K562 (cell line): ENCODE results near the gene ATP2A2.

ENCODE experiments used
- COPS2 ChIP-seq: fragments of 450-650 bp; conservative IDR thresholded peaks from 2 replicates; pipeline ENCODE4 v1.6.1; 2016; ENCODE audit warnings: mild to moderate bottlenecking, moderate library complexity
- HBP1 ChIP-seq: fragments of 450-650 bp; formaldehyde crosslinking; IDR thresholded peaks from 2 replicates; pipeline ENCODE4 v1.4.0; 2022; ENCODE audit warnings: missing genetic modification characterization
- JUNB ChIP-seq: fragments of 450-650 bp; formaldehyde crosslinking; conservative IDR thresholded peaks from 2 replicates; pipeline ENCODE4 v1.4.0; 2020; ENCODE audit warnings: mild to moderate bottlenecking
- POLR2A ChIP-seq: fragments of 450-650 bp; conservative IDR thresholded peaks from 2 replicates; pipeline ENCODE4 v1.6.1; 2016
- PTTG1 ChIP-seq: fragments of 450-650 bp; IDR thresholded peaks from 2 replicates; pipeline ENCODE4 v1.6.1; 2016; ENCODE audit warnings: low read depth, mild to moderate bottlenecking, missing genetic modification characterization, missing compliant biosample characterization
- SREBF1 ChIP-seq: fragments of 150-350 bp; IDR thresholded peaks from 2 replicates; pipeline ENCODE4 v1.6.1; 2014; ENCODE audit warnings: antibody characterized with exemption, low read depth, low read length, borderline replicate concordance
- TCF7L2 ChIP-seq: fragments of 150-350 bp; IDR thresholded peaks from 2 replicates; pipeline ENCODE4 v1.6.1; 2016; ENCODE audit warnings: low read depth, mild to moderate bottlenecking, low read length, moderate library complexity
- ZNF507 ChIP-seq: conservative IDR thresholded peaks from 2 replicates; pipeline ENCODE4 v1.6.1; 2017; ENCODE audit warnings: missing genetic modification characterization, missing compliant biosample characterization
- TF ChIP-seq, protein P1 (sequence below), 3 experiments: IDR thresholded peaks in 2 of 3; conservative IDR thresholded peaks in 1 of 3; 2 replicates each; pipeline ENCODE4 v1.5.1; 2011 to 2012; ENCODE audit warnings: low read length in 3 of 3, mild to moderate bottlenecking in 3 of 3, control low read depth in 2 of 3, improper control_type of control experiment in 1 of 3, inconsistent platforms in 1 of 3, low read depth in 1 of 3, mixed read lengths in 1 of 3, moderate library complexity in 1 of 3; ENCODE audit not compliant: insufficient read depth in 2 of 3
- TF ChIP-seq, protein P2 (sequence below): sonication (generic); formaldehyde crosslinking; IDR thresholded peaks from 2 replicates; pipeline ENCODE4 v1.8.1; 2023; ENCODE audit warnings: mild to moderate bottlenecking, missing genetic modification reagents

GRCh38 chr12:110284597-110284996 is 3.5 kb downstream of the ATP2A2 start:
- TF ChIP-seq, protein P1, sequence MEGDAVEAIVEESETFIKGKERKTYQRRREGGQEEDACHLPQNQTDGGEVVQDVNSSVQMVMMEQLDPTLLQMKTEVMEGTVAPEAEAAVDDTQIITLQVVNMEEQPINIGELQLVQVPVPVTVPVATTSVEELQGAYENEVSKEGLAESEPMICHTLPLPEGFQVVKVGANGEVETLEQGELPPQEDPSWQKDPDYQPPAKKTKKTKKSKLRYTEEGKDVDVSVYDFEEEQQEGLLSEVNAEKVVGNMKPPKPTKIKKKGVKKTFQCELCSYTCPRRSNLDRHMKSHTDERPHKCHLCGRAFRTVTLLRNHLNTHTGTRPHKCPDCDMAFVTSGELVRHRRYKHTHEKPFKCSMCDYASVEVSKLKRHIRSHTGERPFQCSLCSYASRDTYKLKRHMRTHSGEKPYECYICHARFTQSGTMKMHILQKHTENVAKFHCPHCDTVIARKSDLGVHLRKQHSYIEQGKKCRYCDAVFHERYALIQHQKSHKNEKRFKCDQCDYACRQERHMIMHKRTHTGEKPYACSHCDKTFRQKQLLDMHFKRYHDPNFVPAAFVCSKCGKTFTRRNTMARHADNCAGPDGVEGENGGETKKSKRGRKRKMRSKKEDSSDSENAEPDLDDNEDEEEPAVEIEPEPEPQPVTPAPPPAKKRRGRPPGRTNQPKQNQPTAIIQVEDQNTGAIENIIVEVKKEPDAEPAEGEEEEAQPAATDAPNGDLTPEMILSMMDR (IDR thresholded peaks at IDR 0.05 in 2 of 3, conservative IDR thresholded peaks at IDR 0.05 in 1 of 3; ENCODE audit: insufficient read depth in 2 of 3, low read depth in 1 of 3, low read length in 3 of 3), result no peak
- TF ChIP-seq COPS2, result no peak
- TF ChIP-seq TCF7L2, result no peak
- TF ChIP-seq PTTG1 (tag), result no peak
- no peak for TF ChIP-seq HBP1 (CRISPR knock-in tag)
- no peak for TF ChIP-seq POLR2A
- TF ChIP-seq JUNB, result no peak
- no peak for TF ChIP-seq ZNF507 (tag)
- TF ChIP-seq, protein P2, sequence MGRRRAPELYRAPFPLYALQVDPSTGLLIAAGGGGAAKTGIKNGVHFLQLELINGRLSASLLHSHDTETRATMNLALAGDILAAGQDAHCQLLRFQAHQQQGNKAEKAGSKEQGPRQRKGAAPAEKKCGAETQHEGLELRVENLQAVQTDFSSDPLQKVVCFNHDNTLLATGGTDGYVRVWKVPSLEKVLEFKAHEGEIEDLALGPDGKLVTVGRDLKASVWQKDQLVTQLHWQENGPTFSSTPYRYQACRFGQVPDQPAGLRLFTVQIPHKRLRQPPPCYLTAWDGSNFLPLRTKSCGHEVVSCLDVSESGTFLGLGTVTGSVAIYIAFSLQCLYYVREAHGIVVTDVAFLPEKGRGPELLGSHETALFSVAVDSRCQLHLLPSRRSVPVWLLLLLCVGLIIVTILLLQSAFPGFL (CRISPR knock-in tag), result no peak
- no peak for TF ChIP-seq SREBF1
